IPS-18a (cell line): ENCODE results near the gene RRP12.
"Not testable (repeated sequence)": the region's sequence is repeated elsewhere in the genome, so short reads cannot be mapped to it uniquely, and the experiment has no call there.

Experiments
- H3K27ac ChIP-seq: one replicate; pipeline ENCODE4 v1.5.1; 2013; ENCODE audit warnings: low read length
- H3K27me3 ChIP-seq: one replicate; pipeline ENCODE4 v1.6.1; 2013; ENCODE audit warnings: mild to moderate bottlenecking, low read length; ENCODE audit not compliant: control insufficient read depth, insufficient read depth
- H3K36me3 ChIP-seq: one replicate; pipeline ENCODE4 v1.6.1; 2013; ENCODE audit warnings: low read depth, low read length; ENCODE audit not compliant: control insufficient read depth
- H3K4me1 ChIP-seq: one replicate; pipeline ENCODE4 v1.6.1; 2013; ENCODE audit warnings: low read depth, low read length; ENCODE audit not compliant: control insufficient read depth
- H3K4me3 ChIP-seq: one replicate; pipeline ENCODE4 v1.5.1; 2013; ENCODE audit warnings: low read length
- H3K9ac ChIP-seq: one replicate; pipeline ENCODE4 v1.6.1; 2013; ENCODE audit warnings: mild to moderate bottlenecking, low read length, moderate library complexity
- H3K9me3 ChIP-seq: one replicate; pipeline ENCODE4 v1.6.1; 2013; ENCODE audit warnings: low read depth, low read length; ENCODE audit not compliant: control insufficient read depth

Gene RRP12

GRCh38 chr10:97361537-97361901 lies 39.6 kb downstream of the RRP12 start:
- H3K27ac ChIP-seq: no peak overlapping the region
- H3K9ac ChIP-seq: no peak overlapping the region
- peaks cover 52% of the 10 kb centered on the region for H3K36me3 ChIP-seq
- no peaks in the 10 kb centered on the region for H3K4me1 ChIP-seq
- no peaks in the 10 kb centered on the region for H3K9me3 ChIP-seq
- no peaks in the 10 kb centered on the region for H3K27me3 ChIP-seq
- no peak overlapping the region for H3K4me3 ChIP-seq

GRCh38 chr10:97360705-97361536 lies 40.2 kb downstream of the RRP12 start:
- peaks cover 55% of the 10 kb centered on the region for H3K36me3 ChIP-seq
- H3K9me3 ChIP-seq: no peaks in the 10 kb centered on the region
- H3K27ac ChIP-seq: no peak overlapping the region
- no peaks in the 10 kb centered on the region for H3K27me3 ChIP-seq
- H3K9ac ChIP-seq: no peak overlapping the region
- no peaks in the 10 kb centered on the region for H3K4me1 ChIP-seq
- H3K4me3 ChIP-seq: no peak overlapping the region

GRCh38 chr10:97358781-97359180 lies 42.4 kb downstream of the RRP12 start:
- Histone ChIP-seq H3K4me1 (no peaks in the 10 kb centered on the region), H3K9ac (no peak overlapping the region), H3K27ac (no peak overlapping the region), H3K36me3 (peaks cover 41% of the 10 kb centered on the region), H3K27me3 (no peaks in the 10 kb centered on the region), H3K9me3 (no peaks in the 10 kb centered on the region), H3K4me3 (no peak overlapping the region)

- Histone ChIP-seq H3K4me3 (no peak overlapping the region), H3K9me3 (no peaks in the 10 kb centered on the region), H3K27ac (no peak overlapping the region), H3K4me1 (no peaks in the 10 kb centered on the region), H3K9ac (no peak overlapping the region), H3K27me3 (no peaks in the 10 kb centered on the region), H3K36me3 (peaks cover 39% of the 10 kb centered on the region)
Measured at GRCh38 chr10:97358349-97358748, 42.8 kb downstream of the RRP12 start.

GRCh38 chr10:97356918-97357317 lies 44.2 kb downstream of the RRP12 start:
- Histone ChIP-seq H3K9ac (no peak overlapping the region), H3K9me3 (no peaks in the 10 kb centered on the region), H3K27ac (no peak overlapping the region), H3K36me3 (peaks cover 32% of the 10 kb centered on the region), H3K4me3 (no peak overlapping the region), H3K27me3 (no peaks in the 10 kb centered on the region), H3K4me1 (no peaks in the 10 kb centered on the region)

GRCh38 chr10:97356318-97356914 lies 44.7 kb downstream of the RRP12 start:
- Histone ChIP-seq H3K4me1 (no peaks in the 10 kb centered on the region), H3K9ac (no peak overlapping the region), H3K9me3 (no peaks in the 10 kb centered on the region), H3K27me3 (no peaks in the 10 kb centered on the region), H3K27ac (no peak overlapping the region), H3K36me3 (peaks cover 32% of the 10 kb centered on the region), H3K4me3 (no peak overlapping the region)

- Histone ChIP-seq H3K27me3 (no peaks in the 10 kb centered on the region), H3K4me3 (no peak overlapping the region), H3K9me3 (no peaks in the 10 kb centered on the region), H3K36me3 (peaks cover 32% of the 10 kb centered on the region), H3K4me1 (no peaks in the 10 kb centered on the region), H3K9ac (no peak overlapping the region), H3K27ac (no peak overlapping the region)
Measured at GRCh38 chr10:97355571-97355975, 45.6 kb downstream of the RRP12 start.

GRCh38 chr10:97353945-97354344 lies 47.2 kb downstream of the RRP12 start:
- Histone ChIP-seq H3K27ac (no peak overlapping the region), H3K36me3 (peaks cover 22% of the 10 kb centered on the region), H3K9ac (no peak overlapping the region), H3K4me1 (no peaks in the 10 kb centered on the region), H3K4me3 (no peak overlapping the region), H3K9me3 (no peaks in the 10 kb centered on the region), H3K27me3 (no peaks in the 10 kb centered on the region)

- no peaks in the 10 kb centered on the region for H3K36me3 ChIP-seq
- no peak overlapping the region for H3K27ac ChIP-seq
- no peaks in the 10 kb centered on the region for H3K9me3 ChIP-seq
- H3K27me3 ChIP-seq: no peaks in the 10 kb centered on the region
- no peaks in the 10 kb centered on the region for H3K4me1 ChIP-seq
- no peak overlapping the region for H3K4me3 ChIP-seq
- H3K9ac ChIP-seq: no peak overlapping the region
Measured at GRCh38 chr10:97349752-97350513, 51.2 kb downstream of the RRP12 start.

GRCh38 chr10:97347317-97347716 lies 53.8 kb downstream of the RRP12 start:
- Histone ChIP-seq H3K27me3 (no peaks in the 10 kb centered on the region), H3K4me3 (no peak overlapping the region), H3K9ac (no peak overlapping the region), H3K4me1 (no peaks in the 10 kb centered on the region), H3K36me3 (no peaks in the 10 kb centered on the region), H3K27ac (no peak overlapping the region), H3K9me3 (no peaks in the 10 kb centered on the region)

GRCh38 chr10:97343664-97344063 lies 57.5 kb downstream of the RRP12 start:
- H3K27me3 ChIP-seq, H3K9me3 ChIP-seq, H3K4me3 ChIP-seq, H3K4me1 ChIP-seq, H3K27ac ChIP-seq, H3K36me3 ChIP-seq, H3K9ac ChIP-seq: not testable (repeated sequence)
